ENCODE measurements around the gene DUS3L. TPM values are rescaled to one million over a fixed set of nuclear protein-coding genes. Genes with fewer than 3 reads are reported as not detected.

The DUS3L gene
- total and polyA plus RNA-seq, 2 of the 8 experiments (the other 6 are each of a cell fraction or from before 2014, with no cell fraction given): 37.6 to 39.1 TPM

- Histone ChIP-seq H3K4me3 (ENCODE audit: extremely low read depth in 1 of 4, insufficient read depth in 2 of 4, low read depth in 3 of 4, low read length in 4 of 4) (peak overlapping the region; percentile 14 to 78 (median 73); a peak in 5 of 8 replicates), H3K4ac (replicated peaks; ENCODE audit: insufficient read length, low read depth, low read length) (no peak overlapping the region), H3K9ac (replicated peaks in 1 of 4; ENCODE audit: extremely low read depth in 1 of 4, low read depth in 3 of 4, low read length in 3 of 4) (no peak overlapping the region), H3K23me2 (ENCODE audit: low read depth, low read length) (peaks cover 12% of the 10 kb centered on the region; the same call in 1 of the 2 replicates), H2AFZ (ENCODE audit: low read length) (no peak overlapping the region), H4K91ac (replicated peaks; ENCODE audit: insufficient read length, low read length) (no peak overlapping the region), H3K23ac (ENCODE audit: insufficient read length) (no peak overlapping the region), H4K5ac (ENCODE audit: insufficient read length, low read depth, low read length) (no peak overlapping the region), H4K8ac (ENCODE audit: extremely low read depth, insufficient read depth, low read length) (no peak overlapping the region; the same call in 1 of the 2 replicates), H3K18ac (ENCODE audit: extremely low read depth, low read length) (no peak overlapping the region), H3K36me3 (ENCODE audit: control insufficient read depth in 2 of 4, insufficient read depth in 4 of 4, low read length in 3 of 4) (no peaks in the 10 kb centered on the region), H4K20me1 (replicated peaks in 1 of 2; ENCODE audit: control insufficient read depth in 1 of 2, insufficient read depth in 2 of 2, low read length in 2 of 2) (peaks cover 0 to 2% of the 10 kb centered on the region in 2 experiments), H3K79me2 (ENCODE audit: control insufficient read depth in 1 of 2, insufficient read depth in 2 of 2, low read length in 2 of 2) (no peaks in the 10 kb centered on the region), H3K27ac (ENCODE audit: low read depth, low read length) (no peak overlapping the region), H2BK15ac (ENCODE audit: low read length) (no peak overlapping the region), H3K4me1 (replicated peaks in 1 of 4; ENCODE audit: control insufficient read depth in 3 of 4, insufficient read depth in 4 of 4, low read length in 3 of 4) (peaks cover 0 to 8% (median 6%) of the 10 kb centered on the region in 4 experiments; a peak in 6 of 7 replicates), H3K79me1 (ENCODE audit: low read depth, low read length) (no peaks in the 10 kb centered on the region), H3K56ac (replicated peaks; ENCODE audit: insufficient read length, low read depth, low read length) (no peak overlapping the region), H3K4me2 (ENCODE audit: insufficient read depth in 1 of 2, low read depth in 2 of 2, low read length in 2 of 2) (peak overlapping the region; percentile 92 to 99), H2AK5ac (ENCODE audit: low read depth, low read length) (no peak overlapping the region), H3K27me3 (replicated peaks in 1 of 4; ENCODE audit: control insufficient read depth in 3 of 4, extremely low read depth in 1 of 4, insufficient read depth in 3 of 4, low read length in 3 of 4) (no peaks in the 10 kb centered on the region; a peak in 1 of 7 replicates), H3K9me3 (ENCODE audit: insufficient read depth in 2 of 2, low read depth in 1 of 2, low read length in 1 of 2) (no peaks in the 10 kb centered on the region), H2BK120ac (replicated peaks; ENCODE audit: low read depth, low read length) (no peak overlapping the region), H3K14ac (ENCODE audit: insufficient read length) (no peak overlapping the region), H2BK20ac (ENCODE audit: low read length) (no peak overlapping the region), H2BK12ac (ENCODE audit: low read depth, low read length) (no peak overlapping the region), H2BK5ac (ENCODE audit: low read depth, low read length) (no peak overlapping the region)
- POLR2A ChIA-PET (ENCODE audit: partially characterized antibody): interaction anchor here (0.8 to 5.9 kb wide), 16 partner anchors 8 to 147 kb away, joined by 3 to 43 read pairs (median 8); partner anchors contain the start of genes FUT3, NDUFA11, NRTN and RANBP3
- CTCF ChIA-PET (ENCODE audit: partially characterized antibody): interaction anchor here (1.4 to 7.8 kb wide), 4 partner anchors 15 to 63 kb away, joined by 5 to 58 read pairs (median 7); partner anchors contain the start of gene NRTN
- 84% methylated on average over 31 of the region's 34 CpGs; no CpG with 5 or more reads in 1 of the 2 experiments for WGBS, 2 experiments (ENCODE audit: extremely low coverage in 1 of 2, insufficient coverage in 1 of 2, insufficient read length in 1 of 2, insufficient replicate concordance in 2 of 2, low coverage in 1 of 2, low lambda C conversion rate in 2 of 2, missing lambda C conversion rate in 1 of 2)
- no peak for DNase-seq (ENCODE audit: low read depth in 1 of 2, low spot score in 2 of 2)
- FAIRE-seq: no peak
- TF ChIP-seq HDAC2 (IDR thresholded peaks at IDR 0.05; ENCODE audit: borderline replicate concordance in 1 of 2, low read depth in 2 of 2, low read length in 2 of 2) (peak in 1 of 2 experiments; percentile 94; a peak in 2 of 4 replicates), SIX5 (IDR thresholded peaks at IDR 0.05; ENCODE audit: low read depth, low read length) (no peak), KDM1A (IDR thresholded peaks at IDR 0.05; ENCODE audit: borderline replicate concordance, low read length) (peak; percentile 97)
Observed at GRCh38 chr19:5829567-5830310, 38.8 kb upstream of the DUS3L start.
